Stimulated activated CD4-positive, alpha-beta T cell treated with anti-CD3 and anti-CD28 coated beads, Interleukin-2, amount 100 ng/mL, for 24 hours (primary cell): ENCODE data around the gene CHST11.

Source experiments
- DNase-seq, 2 donors: peaks; one replicate each; pipeline ENCODE4 v3.0.0-alpha.2; 2020

CHST11 gene

DNA sequence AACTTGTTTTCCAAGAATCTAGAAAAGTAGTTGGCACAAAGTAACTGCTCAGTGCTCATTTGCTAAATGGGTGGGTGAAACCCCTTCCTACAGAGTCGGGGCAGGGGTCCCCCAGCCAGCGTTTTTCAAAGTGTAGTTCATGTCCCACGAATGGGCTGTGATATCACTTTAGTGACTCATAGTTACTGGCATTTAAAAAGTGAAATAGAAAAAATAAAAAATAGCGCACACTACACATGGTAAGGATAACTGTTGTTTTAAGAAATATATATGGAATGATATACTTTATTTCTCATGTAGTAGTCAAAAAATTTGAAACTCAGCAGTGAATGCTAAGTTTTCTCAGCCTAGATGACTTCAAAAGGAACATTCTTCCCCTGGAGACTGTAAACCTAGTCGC is 250.4 kb downstream of the CHST11 start:
- DNase-seq: no peak

DNA sequence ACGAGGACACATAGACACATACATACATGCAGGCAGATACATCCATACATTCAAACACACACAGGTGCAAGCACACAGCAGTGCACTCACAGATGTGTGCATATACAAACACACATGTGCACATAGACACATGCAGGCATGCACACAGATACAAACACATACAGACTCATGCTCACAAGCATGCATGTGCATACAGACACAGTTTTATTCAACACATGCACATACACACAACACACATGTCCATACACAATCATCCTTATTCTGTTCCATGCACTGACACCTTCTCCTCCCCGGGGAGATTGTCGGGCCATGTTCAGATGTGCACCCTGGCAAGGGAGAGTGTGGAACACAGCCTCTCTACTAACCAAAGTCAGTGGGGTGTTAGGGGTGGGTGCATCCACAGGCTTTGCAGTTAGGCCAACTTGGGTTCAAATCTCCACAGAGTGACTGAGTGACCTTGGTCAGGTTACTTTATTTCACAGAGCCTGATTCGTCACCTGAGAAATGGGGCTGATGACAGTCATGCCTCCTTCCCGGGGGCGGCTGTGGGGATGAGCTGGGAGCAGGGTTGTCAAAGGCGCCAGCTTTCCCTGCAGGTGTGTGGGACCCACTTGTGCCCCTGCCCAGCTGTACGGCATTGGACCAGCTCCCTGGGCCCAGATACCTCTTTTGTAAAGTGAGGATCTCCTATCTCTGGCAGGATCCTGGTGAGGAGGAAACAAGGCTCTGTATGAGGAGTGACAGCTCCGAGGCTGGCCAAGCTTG is 251.2 kb downstream of the CHST11 start:
- no peak for DNase-seq

GRCh38 chr12:104708891-104709290 is 252.1 kb downstream of the CHST11 start:
- no peak for DNase-seq

- no peak for DNase-seq
These were observed 253.1 kb downstream of the CHST11 start for GRCh38 chr12:104709692-104710435.

- no peak for DNase-seq
These were observed 254.4 kb downstream of the CHST11 start for GRCh38 chr12:104710940-104711689.

DNA sequence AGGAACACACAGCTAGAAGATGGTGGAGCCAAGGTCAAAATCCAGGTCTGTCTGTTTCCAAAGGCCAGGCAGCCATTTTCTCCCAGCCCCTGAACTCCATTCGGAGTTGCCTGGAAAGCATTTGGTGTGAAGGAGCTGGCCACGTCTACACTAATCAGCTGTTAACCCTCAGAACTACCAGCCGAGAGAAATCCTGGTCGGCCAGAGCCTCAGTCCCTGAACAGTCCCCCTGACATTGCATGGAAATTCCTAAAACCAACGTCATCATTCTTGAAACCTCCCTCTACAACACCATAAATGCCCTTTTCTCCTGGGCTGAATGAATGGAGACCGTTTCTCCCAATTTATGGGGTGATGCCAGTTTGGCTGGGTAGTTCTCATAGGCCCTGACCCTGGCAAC is 255.7 kb downstream of the CHST11 start:
- no peak for DNase-seq

DNA sequence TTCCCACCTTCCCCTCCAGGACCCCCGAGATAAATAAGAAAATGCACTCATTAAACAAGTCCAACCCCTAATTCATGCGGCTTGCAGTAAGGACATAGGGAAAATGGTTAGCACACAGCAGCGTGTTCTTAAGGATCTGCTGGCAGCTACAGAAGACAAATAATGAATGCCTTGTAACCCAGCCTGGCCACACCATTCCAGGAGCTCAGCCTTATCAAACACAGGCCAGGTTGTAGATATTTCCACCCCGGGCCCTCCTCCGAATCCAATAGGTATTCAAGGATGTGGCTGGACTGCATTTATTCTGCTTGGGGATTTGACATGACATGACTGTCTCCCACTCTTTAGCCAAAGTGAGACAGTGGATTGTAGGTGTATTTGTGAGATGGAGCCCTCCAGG is 256.2 kb downstream of the CHST11 start:
- DNase-seq: no peak

GRCh38 chr12:104713444-104713843 is 256.7 kb downstream of the CHST11 start:
- DNase-seq: no peak

- DNase-seq: no peak
These were observed 257.6 kb downstream of the CHST11 start for GRCh38 chr12:104714369-104714768.

GRCh38 chr12:104716172-104716571 is 259.4 kb downstream of the CHST11 start:
- DNase-seq: no peak

DNA sequence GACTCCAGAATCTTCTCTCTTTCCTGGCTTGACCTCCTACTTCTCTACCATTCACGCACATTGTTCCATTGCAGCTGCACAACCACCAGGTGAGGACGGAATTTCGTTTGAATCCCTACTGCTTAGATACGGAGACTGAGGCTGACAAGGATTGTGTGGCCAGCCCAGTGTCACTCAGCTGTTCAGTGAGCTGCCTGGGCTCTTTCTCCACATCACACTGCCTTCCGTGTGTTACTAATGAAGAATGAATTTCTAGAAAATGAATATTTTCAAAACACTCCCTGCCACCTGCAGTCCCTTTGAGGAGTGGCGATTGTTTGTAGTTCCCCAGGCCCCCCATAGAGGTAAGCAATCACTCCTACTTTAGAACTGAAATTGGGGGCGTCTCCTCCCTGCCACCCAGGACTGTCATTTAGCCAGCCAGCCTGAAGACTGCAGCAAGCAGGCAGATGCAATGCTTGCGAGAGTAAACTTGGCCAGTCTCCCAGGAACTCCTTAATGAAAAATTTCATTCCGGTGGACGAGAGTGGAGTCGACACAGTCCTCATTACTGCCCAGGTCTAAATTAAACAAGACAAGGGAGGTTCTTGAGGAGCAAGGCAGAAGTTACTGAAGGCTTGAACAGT is 261.7 kb downstream of the CHST11 start:
- no peak for DNase-seq

DNA sequence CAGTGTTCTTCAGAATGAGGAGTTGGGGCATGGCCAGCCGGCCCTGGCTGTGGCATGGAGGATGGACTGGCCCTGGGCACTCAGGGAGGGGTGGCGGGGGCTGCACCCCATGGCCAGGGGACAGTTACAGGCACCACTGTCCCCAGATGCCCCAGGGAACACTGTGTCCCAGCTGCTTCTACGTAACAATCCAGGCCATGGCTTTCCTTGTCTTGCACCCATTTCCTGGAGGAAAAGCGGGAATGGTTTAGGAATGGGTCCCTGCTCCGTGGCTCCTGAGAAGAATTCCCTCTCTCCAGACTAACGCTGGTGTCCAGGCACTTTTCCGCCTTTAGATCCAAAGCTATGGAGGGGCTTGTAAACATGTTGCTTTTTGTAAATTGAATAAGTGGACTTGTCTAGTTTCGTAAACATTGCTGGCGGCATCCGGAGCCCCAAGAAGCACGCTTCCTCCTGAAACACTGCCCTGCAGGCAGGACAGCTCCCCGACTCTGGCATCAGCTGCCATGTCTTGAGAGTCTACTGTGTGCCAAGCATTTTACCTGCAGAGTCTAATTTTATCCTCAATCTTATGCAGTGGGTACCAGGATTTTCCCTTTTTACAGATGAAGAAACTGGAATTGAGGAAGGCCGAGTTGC is 263.1 kb downstream of the CHST11 start:
- no peak for DNase-seq

GRCh38 chr12:104720339-104721038 is 263.7 kb downstream of the CHST11 start:
- peak; percentile 53 to 56 for DNase-seq

DNA sequence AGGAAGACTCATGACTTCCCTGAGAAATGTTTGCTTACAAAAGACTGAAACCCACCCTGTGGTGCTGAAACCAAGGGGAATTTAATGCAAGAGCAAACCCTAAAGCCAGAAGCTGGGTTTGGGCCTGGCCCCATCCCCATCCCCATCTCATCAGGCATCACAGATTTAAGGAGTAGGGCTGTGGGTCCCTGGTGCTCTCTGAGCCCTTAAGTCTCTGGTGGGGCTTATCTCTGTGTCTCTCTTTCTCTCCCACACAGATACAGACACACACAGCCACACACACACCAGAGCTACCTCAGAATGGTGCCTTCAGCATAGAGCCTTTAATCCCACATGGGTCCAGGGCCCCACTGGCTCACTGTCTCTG is 264.3 kb downstream of the CHST11 start:
- no peak for DNase-seq

DNA sequence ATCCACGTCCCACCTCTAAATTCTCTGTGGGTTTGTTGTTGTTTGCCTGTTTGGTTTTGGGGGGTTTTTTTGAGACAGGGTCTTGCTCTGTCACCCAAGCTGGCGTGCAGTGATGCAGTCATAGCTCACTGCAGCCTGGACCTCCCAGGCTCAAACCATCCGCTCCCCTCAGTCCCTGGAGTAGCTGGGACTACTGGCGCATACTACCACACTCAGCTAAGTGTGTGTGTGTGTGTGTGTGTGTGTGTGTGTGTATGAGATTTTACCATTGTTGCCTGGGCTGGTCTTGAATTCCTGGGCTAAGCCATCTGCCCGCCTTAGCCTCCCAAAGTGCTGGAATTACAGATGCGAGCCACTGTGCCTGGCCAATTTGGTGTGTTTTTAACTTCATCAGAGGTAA is 265.2 kb downstream of the CHST11 start:
- DNase-seq: no peak

GRCh38 chr12:104722601-104723534 is 266.1 kb downstream of the CHST11 start:
- DNase-seq: no peak

GRCh38 chr12:104723895-104724294 is 267.1 kb downstream of the CHST11 start:
- no peak for DNase-seq

DNA sequence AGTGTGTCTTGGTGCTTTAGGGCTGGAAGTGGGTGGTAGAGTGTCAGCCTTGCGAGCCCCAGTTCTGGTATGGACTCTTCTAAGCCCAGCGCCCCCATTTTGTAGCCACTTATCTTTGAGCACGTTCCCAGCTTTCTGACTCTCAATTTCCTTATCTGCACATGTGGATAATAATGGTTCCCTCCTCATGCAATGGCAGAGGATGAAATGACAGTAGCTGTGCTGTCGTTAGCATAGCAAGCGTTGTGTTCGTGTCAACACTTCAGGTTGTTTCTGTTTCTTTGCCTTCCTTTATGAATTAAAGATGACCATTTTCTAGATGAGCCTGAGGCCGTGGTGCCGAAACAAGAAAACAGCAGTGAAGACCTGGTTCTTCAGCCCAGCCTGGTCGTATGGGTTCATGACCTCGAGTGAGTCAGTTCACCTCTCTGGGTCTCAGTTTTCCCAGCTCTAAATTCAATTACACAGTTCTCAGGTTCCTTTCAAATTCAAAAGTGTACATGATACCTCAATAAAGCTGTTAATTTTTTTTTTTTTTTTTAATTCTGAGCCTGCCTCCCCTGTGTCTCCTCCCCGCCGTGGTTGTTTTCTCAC is 268.3 kb downstream of the CHST11 start:
- DNase-seq: no peak

GRCh38 chr12:104725610-104726009 is 268.9 kb downstream of the CHST11 start:
- DNase-seq: no peak

DNA sequence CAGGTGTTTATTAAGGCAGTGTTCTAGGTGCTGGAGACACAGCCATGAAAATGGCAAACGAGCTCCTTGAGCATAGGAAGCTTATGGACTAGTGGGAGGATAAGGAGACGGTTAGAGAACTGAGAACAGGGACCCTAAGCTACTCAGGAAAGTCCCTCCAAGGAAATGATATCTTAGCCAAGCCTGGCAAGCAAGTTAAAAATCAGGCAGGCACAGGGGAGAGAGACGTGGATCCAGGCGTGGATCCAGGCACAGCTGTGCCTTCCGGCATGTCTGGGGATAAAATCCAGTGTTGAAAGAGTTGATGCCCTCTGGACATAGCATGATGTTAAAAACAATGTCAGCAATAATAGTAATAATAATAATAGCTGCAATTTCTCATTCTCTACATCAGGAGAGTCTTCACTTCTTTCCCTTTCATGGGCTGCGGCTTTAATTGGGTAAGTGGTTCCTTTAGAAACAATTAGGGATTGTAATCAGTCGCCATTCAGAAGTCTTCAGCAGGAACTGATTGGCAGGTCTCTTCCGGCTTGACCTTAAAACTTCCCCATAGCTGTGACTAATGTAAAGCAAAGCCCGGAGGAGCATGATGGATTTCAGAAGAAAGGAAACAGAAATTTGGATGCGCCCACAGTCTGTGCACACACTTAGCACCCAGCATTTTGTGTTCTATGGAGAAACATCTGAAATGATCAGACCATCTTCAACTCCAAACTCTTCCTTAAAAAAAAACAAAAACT is 271.1 kb downstream of the CHST11 start:
- no peak for DNase-seq
